HEK293 (cell line): ENCODE data around the gene KLK7.

Experiments
- CTCF ChIA-PET: fragments of 350-600 bp; formaldehyde crosslinking; extraction: SDS; loops from one replicate; lab custom pipeline; 2021; ENCODE audit warnings: antibody characterized with exemption; lab: Yijun Ruan, JAX
- POLR2A ChIA-PET: fragments of 300-600 bp; formaldehyde crosslinking; extraction: SDS; loops from one replicate; lab custom pipeline; 2020; ENCODE audit warnings: antibody characterized with exemption, inconsistent platforms; lab: Yijun Ruan, JAX
- H3K27ac ChIP-seq: fragments of 200-500 bp; sonication (Bioruptor generic); 2 replicates; pipeline ENCODE4 v1.5.1; 2014; ENCODE audit warnings: low read depth, low read length, control low read depth, inconsistent platforms; ENCODE audit errors: extremely low read depth
- H3K36me3 ChIP-seq, 2 experiments: fragments of 200-500 bp in 1 of 2; sonication (Bioruptor generic) in 1 of 2; 1 replicate in 1 of 2; 2 replicates in 1 of 2; pipeline ENCODE4 v1.5.1; 2014 to 2017; ENCODE audit warnings: inconsistent platforms in 2 of 2, low read length in 2 of 2; ENCODE audit not compliant: control insufficient read depth in 2 of 2, insufficient read depth in 1 of 2
- H3K4me1 ChIP-seq: fragments of 200-500 bp; sonication (Bioruptor generic); 2 replicates; pipeline ENCODE4 v1.5.1; 2014; ENCODE audit warnings: mild to moderate bottlenecking, low read length, inconsistent platforms; ENCODE audit not compliant: control insufficient read depth, insufficient read depth
- H3K4me3 ChIP-seq: 2 replicates; pipeline ENCODE4 v1.5.1; 2011; ENCODE audit warnings: low read depth, mild to moderate bottlenecking, control low read depth, low read length, moderate library complexity
- H3K9me3 ChIP-seq: fragments of 200-500 bp; sonication (Bioruptor generic); 2 replicates; pipeline ENCODE4 v1.5.1; 2014; ENCODE audit warnings: low read depth, low read length, inconsistent platforms; ENCODE audit not compliant: control insufficient read depth, insufficient read depth
- FEZF1 ChIP-seq: fragments of 450-650 bp; formaldehyde crosslinking; IDR thresholded peaks from 2 replicates; pipeline ENCODE4 v1.5.1; 2016; ENCODE audit warnings: missing biosample characterization, missing genetic modification characterization
- HOXD13 ChIP-seq: sonication (generic); formaldehyde crosslinking; IDR thresholded peaks from 2 replicates; pipeline ENCODE4 v1.8.0; 2022; ENCODE audit warnings: missing genetic modification reagents, borderline replicate concordance
- PRDM1 ChIP-seq: fragments of 450-650 bp; formaldehyde crosslinking; IDR thresholded peaks from 2 replicates; pipeline ENCODE4; 2016; ENCODE audit warnings: missing biosample characterization, missing genetic modification characterization
- YY2 ChIP-seq: fragments of 450-650 bp; formaldehyde crosslinking; IDR thresholded peaks from 2 replicates; pipeline ENCODE4 v1.5.1; 2016; ENCODE audit warnings: missing biosample characterization, missing genetic modification characterization
- ZBTB21 ChIP-seq: fragments of 450-650 bp; formaldehyde crosslinking; IDR thresholded peaks from 2 replicates; pipeline ENCODE4 v1.5.1; 2017; ENCODE audit warnings: missing biosample characterization, missing genetic modification characterization
- ZBTB48 ChIP-seq: fragments of 450-650 bp; formaldehyde crosslinking; IDR thresholded peaks from 2 replicates; pipeline ENCODE4 v1.5.1; 2016; ENCODE audit warnings: missing biosample characterization, missing genetic modification characterization
- ZNF24 ChIP-seq: fragments of 450-650 bp; formaldehyde crosslinking; IDR thresholded peaks from 2 replicates; pipeline ENCODE4 v1.5.1; 2016; ENCODE audit warnings: missing biosample characterization, missing genetic modification characterization
- ZNF341 ChIP-seq: fragments of 450-650 bp; formaldehyde crosslinking; IDR thresholded peaks from 2 replicates; pipeline ENCODE4; 2016; ENCODE audit warnings: low read depth, missing biosample characterization, missing genetic modification characterization
- ZNF354C ChIP-seq: fragments of 450-650 bp; formaldehyde crosslinking; IDR thresholded peaks from 2 replicates; pipeline ENCODE4 v1.5.1; 2016; ENCODE audit warnings: missing biosample characterization, missing genetic modification characterization, low read depth, borderline replicate concordance
- ZNF404 ChIP-seq: fragments of 450-650 bp; formaldehyde crosslinking; IDR thresholded peaks from 2 replicates; pipeline ENCODE4 v1.5.1; 2017; ENCODE audit warnings: missing biosample characterization, missing genetic modification characterization
- ZNF600 ChIP-seq: fragments of 450-650 bp; formaldehyde crosslinking; IDR thresholded peaks from 2 replicates; pipeline ENCODE4 v1.5.1; 2016; ENCODE audit warnings: missing biosample characterization, missing genetic modification characterization
- ZNF777 ChIP-seq: fragments of 450-650 bp; formaldehyde crosslinking; IDR thresholded peaks from 2 replicates; pipeline ENCODE4 v1.5.1; 2017; ENCODE audit warnings: missing biosample characterization, missing genetic modification characterization, borderline replicate concordance
- ZNF830 ChIP-seq: fragments of 450-650 bp; IDR thresholded peaks from 2 replicates; pipeline ENCODE4 v1.5.0; 2018; ENCODE audit warnings: missing biosample characterization, missing genetic modification characterization, low read depth, mild to moderate bottlenecking, moderate library complexity
- TF ChIP-seq, protein P1 (sequence below): fragments of 450-650 bp; formaldehyde crosslinking; IDR thresholded peaks from 2 replicates; pipeline ENCODE4 v1.5.1; 2017; ENCODE audit warnings: missing biosample characterization, mild to moderate bottlenecking, missing genetic modification characterization, moderate library complexity
- TF ChIP-seq, protein P2 (sequence below): fragments of 450-650 bp; formaldehyde crosslinking; IDR thresholded peaks from 2 replicates; pipeline ENCODE4 v1.5.1; 2017; ENCODE audit warnings: missing biosample characterization, missing genetic modification characterization
- TF ChIP-seq, protein P3 (sequence below): fragments of 450-650 bp; formaldehyde crosslinking; IDR thresholded peaks from 2 replicates; pipeline ENCODE4 v1.5.1; 2016; ENCODE audit warnings: missing biosample characterization, missing genetic modification characterization
- TF ChIP-seq, protein P4 (sequence below): fragments of 450-650 bp; formaldehyde crosslinking; IDR thresholded peaks from 2 replicates; pipeline ENCODE4 v1.5.1; 2016; ENCODE audit warnings: missing biosample characterization, missing genetic modification characterization

KLK7 gene

DNA sequence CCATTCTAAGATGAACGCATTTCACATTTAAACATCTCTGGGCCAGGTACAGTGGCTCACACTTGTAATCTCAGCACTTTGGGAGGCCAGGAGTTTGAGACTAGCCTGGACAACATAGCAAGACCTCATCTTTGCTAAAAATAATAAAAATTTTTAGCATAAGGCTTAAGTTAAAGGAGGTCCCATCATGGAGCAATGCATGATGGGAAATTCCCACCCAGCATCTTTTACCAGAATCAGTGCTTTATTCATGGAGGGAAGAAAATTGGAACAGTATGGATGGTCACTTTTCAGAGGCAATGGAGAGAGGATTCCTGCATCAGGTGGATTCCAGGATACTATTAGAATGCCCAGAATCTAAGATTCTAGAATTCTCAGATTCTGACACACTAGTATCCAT, 21.5 kb upstream of the KLK7 start:
- no peaks in the 10 kb centered on the region for H3K9me3 ChIP-seq
- CTCF ChIA-PET, result no interaction called here
- no peak for TF ChIP-seq ZBTB48
- no peak for TF ChIP-seq ZNF404 (tag by site-specific recombination)
- no peak for TF ChIP-seq ZNF341 (tag by site-specific recombination)
- no peak for TF ChIP-seq ZNF830

DNA sequence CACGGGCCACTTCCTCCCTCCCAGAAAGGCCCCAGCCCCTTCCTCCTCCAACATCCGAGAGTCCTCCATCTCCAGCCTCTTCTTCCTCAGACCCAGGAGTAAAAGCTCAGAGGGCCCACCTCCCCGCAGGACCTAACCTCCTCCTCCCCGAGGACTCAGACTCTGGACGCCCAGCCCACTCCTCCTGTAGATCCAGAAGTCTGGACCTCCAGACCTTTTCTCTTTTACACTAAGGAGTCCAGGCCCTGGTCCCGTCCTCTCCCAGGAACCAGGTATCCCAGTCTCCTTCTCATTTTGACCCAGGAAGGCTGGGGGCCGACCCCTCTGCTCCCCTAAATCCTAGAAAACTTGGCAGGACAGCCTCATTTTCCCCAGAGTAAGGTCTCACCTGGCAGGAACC, 19.6 kb upstream of the KLK7 start:
- H3K4me1 ChIP-seq, result no peaks in the 10 kb centered on the region
- H3K27ac ChIP-seq, result no peak overlapping the region
- ChIA-PET CTCF (interaction anchor here (0.6 kb wide), 2 partner anchors 29 to 81 kb away, joined by 3 read pairs; no protein-coding TSS in a partner anchor), POLR2A (no interaction called here)
- H3K9me3 ChIP-seq, result no peaks in the 10 kb centered on the region
- TF ChIP-seq, protein P1, sequence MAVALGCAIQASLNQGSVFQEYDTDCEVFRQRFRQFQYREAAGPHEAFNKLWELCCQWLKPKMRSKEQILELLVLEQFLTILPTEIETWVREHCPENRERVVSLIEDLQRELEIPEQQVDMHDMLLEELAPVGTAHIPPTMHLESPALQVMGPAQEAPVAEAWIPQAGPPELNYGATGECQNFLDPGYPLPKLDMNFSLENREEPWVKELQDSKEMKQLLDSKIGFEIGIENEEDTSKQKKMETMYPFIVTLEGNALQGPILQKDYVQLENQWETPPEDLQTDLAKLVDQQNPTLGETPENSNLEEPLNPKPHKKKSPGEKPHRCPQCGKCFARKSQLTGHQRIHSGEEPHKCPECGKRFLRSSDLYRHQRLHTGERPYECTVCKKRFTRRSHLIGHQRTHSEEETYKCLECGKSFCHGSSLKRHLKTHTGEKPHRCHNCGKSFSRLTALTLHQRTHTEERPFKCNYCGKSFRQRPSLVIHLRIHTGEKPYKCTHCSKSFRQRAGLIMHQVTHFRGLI (tag by site-specific recombination), result no peak
- TF ChIP-seq ZNF830, result no peak
- no peak for TF ChIP-seq PRDM1
- TF ChIP-seq HOXD13 (CRISPR knock-in tag), result no peak
- TF ChIP-seq, protein P2, sequence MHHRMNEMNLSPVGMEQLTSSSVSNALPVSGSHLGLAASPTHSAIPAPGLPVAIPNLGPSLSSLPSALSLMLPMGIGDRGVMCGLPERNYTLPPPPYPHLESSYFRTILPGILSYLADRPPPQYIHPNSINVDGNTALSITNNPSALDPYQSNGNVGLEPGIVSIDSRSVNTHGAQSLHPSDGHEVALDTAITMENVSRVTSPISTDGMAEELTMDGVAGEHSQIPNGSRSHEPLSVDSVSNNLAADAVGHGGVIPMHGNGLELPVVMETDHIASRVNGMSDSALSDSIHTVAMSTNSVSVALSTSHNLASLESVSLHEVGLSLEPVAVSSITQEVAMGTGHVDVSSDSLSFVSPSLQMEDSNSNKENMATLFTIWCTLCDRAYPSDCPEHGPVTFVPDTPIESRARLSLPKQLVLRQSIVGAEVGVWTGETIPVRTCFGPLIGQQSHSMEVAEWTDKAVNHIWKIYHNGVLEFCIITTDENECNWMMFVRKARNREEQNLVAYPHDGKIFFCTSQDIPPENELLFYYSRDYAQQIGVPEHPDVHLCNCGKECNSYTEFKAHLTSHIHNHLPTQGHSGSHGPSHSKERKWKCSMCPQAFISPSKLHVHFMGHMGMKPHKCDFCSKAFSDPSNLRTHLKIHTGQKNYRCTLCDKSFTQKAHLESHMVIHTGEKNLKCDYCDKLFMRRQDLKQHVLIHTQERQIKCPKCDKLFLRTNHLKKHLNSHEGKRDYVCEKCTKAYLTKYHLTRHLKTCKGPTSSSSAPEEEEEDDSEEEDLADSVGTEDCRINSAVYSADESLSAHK, result no peak
- TF ChIP-seq YY2 (tag by site-specific recombination), result no peak
- no peak for TF ChIP-seq ZNF24
- TF ChIP-seq, protein P3, sequence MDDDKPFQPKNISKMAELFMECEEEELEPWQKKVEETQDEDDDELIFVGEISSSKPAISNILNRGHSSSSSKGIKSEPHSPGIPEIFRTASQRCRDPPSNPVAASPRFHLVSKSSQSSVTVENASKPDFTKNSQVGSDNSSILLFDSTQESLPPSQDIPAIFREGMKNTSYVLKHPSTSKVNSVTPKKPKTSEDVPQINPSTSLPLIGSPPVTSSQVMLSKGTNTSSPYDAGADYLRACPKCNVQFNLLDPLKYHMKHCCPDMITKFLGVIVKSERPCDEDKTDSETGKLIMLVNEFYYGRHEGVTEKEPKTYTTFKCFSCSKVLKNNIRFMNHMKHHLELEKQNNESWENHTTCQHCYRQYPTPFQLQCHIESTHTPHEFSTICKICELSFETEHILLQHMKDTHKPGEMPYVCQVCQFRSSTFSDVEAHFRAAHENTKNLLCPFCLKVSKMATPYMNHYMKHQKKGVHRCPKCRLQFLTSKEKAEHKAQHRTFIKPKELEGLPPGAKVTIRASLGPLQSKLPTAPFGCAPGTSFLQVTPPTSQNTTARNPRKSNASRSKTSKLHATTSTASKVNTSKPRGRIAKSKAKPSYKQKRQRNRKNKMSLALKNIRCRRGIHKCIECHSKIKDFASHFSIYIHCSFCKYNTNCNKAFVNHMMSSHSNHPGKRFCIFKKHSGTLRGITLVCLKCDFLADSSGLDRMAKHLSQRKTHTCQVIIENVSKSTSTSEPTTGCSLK, result no peak
- no peak for TF ChIP-seq ZNF600 (tag by site-specific recombination)
- no peak for TF ChIP-seq ZNF354C (tag by site-specific recombination)
- TF ChIP-seq ZBTB21 (tag by site-specific recombination), result no peak
- TF ChIP-seq ZNF777 (tag by site-specific recombination), result no peak
- TF ChIP-seq, protein P4, sequence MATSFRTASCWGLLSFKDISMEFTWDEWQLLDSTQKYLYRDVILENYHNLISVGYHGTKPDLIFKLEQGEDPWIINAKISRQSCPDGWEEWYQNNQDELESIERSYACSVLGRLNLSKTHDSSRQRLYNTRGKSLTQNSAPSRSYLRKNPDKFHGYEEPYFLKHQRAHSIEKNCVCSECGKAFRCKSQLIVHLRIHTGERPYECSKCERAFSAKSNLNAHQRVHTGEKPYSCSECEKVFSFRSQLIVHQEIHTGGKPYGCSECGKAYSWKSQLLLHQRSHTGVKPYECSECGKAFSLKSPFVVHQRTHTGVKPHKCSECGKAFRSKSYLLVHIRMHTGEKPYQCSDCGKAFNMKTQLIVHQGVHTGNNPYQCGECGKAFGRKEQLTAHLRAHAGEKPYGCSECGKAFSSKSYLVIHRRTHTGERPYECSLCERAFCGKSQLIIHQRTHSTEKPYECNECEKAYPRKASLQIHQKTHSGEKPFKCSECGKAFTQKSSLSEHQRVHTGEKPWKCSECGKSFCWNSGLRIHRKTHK, result no peak
- no peak for TF ChIP-seq FEZF1 (tag by site-specific recombination)
- H3K36me3 ChIP-seq, result no peaks in the 10 kb centered on the region
- H3K4me3 ChIP-seq, result no peak overlapping the region

More for the DNA sequence above, 21.5 kb upstream of the KLK7 start:
- Histone ChIP-seq H3K4me3 (no peak overlapping the region), H3K36me3 (no peaks in the 10 kb centered on the region), H3K4me1 (no peaks in the 10 kb centered on the region), H3K27ac (no peak overlapping the region)
- POLR2A ChIA-PET, result no interaction called here
